Endometrial microvascular endothelial cells (primary cell): ENCODE results near the gene FGGY. TPM values are rescaled to one million over a fixed set of nuclear protein-coding genes. Genes with fewer than 3 reads are reported as not detected.
"Not testable (repeated sequence)": the region's sequence is repeated elsewhere in the genome, so short reads cannot be mapped to it uniquely, and the experiment has no call there.

ENCODE experiments used
- in situ Hi-C: cut with HindIII; loops from 2 replicates; pipeline ENCODE4 v1.10.0; 2017; ENCODE audit warnings: low sequenced_read_pairs, low pct_unique_long_range_greater_than_20kb; ENCODE audit errors: inconsistent ontology term
- total RNA-seq: library from RNA; depleted of rRNA; stranded (reverse); fragments of >200 nt; gene quantifications from one replicate; pipeline ENCODE4 v1.2.3, GENCODE V29; 2015; ENCODE audit errors: inconsistent ontology term

Gene FGGY
- total RNA-seq, 1 donor from 2014 or later = 2.5 TPM

- in situ Hi-C loops = no loop called here
Observed at GRCh38 chr1:59569198-59569597, 272.3 kb downstream of the FGGY start.

- in situ Hi-C loops = no loop called here
Observed at GRCh38 chr1:59570524-59570923, 273.6 kb downstream of the FGGY start.

- in situ Hi-C loops = no loop called here
Observed at GRCh38 chr1:59574085-59574484, 277.2 kb downstream of the FGGY start.

GRCh38 chr1:59577774-59578173 lies 280.9 kb downstream of the FGGY start:
- in situ Hi-C loops = no loop called here

- in situ Hi-C loops = no loop called here
Observed at GRCh38 chr1:59579222-59579621, 282.3 kb downstream of the FGGY start.

GRCh38 chr1:59580257-59580656 lies 283.4 kb downstream of the FGGY start:
- in situ Hi-C loops = no loop called here

- in situ Hi-C loops = not testable (repeated sequence)
Observed at GRCh38 chr1:59592410-59592809, 295.5 kb downstream of the FGGY start.

GRCh38 chr1:59592924-59593323 lies 296.0 kb downstream of the FGGY start:
- in situ Hi-C loops = no loop called here

- in situ Hi-C loops = no loop called here
Observed at GRCh38 chr1:59593798-59594790, 297.2 kb downstream of the FGGY start.

GRCh38 chr1:59595774-59596173 lies 298.9 kb downstream of the FGGY start:
- in situ Hi-C loops = no loop called here

- in situ Hi-C loops = no loop called here
Observed at GRCh38 chr1:59596432-59596831, 299.5 kb downstream of the FGGY start.

- in situ Hi-C loops = no loop called here
Observed at GRCh38 chr1:59596956-59597355, 300.1 kb downstream of the FGGY start.

GRCh38 chr1:59597420-59598119 lies 300.7 kb downstream of the FGGY start:
- in situ Hi-C loops = no loop called here

- in situ Hi-C loops = no loop called here
Observed at GRCh38 chr1:59598120-59598440, 301.2 kb downstream of the FGGY start.

GRCh38 chr1:59601041-59601441 lies 304.1 kb downstream of the FGGY start:
- in situ Hi-C loops = no loop called here

- in situ Hi-C loops = no loop called here
Observed at GRCh38 chr1:59601811-59602210, 304.9 kb downstream of the FGGY start.

- in situ Hi-C loops = no loop called here
Observed at GRCh38 chr1:59604191-59604590, 307.3 kb downstream of the FGGY start.

GRCh38 chr1:59605184-59605583 lies 308.3 kb downstream of the FGGY start:
- in situ Hi-C loops = no loop called here

- in situ Hi-C loops = no loop called here
Observed at GRCh38 chr1:59605761-59606160, 308.9 kb downstream of the FGGY start.

- in situ Hi-C loops = no loop called here
Observed at GRCh38 chr1:59609245-59609644, 312.4 kb downstream of the FGGY start.
